Panc1 (cell line): ENCODE data around the gene ARL15. TPM values are rescaled to one million over a fixed set of nuclear protein-coding genes. Genes with fewer than 3 reads are reported as not detected.

ENCODE experiments used
- ATAC-seq: fragments of 200-7000 bp; cut with Tn5 transposase; 2 replicates; pipeline ENCODE4 v1.9.1; 2020; ENCODE audit warnings: mild to moderate bottlenecking, moderate library complexity
- BruUV-seq: library from RNA; stranded (reverse); fragments of 400-500 nt; replicated peaks from 2 replicates; lab custom pipeline; 2021; lab: Mats Ljungman, UMichigan
- CTCF ChIA-PET: fragments of 300-600 bp; sonication (Branson Sonifier 250); formaldehyde crosslinking; loops from one replicate; lab custom pipeline; 2022; ENCODE audit warnings: antibody characterized with exemption; lab: Charles Lee
- POLR2A ChIA-PET: fragments of 300-600 bp; sonication (Branson Sonifier 250); formaldehyde crosslinking; loops from one replicate; lab custom pipeline; 2022; ENCODE audit warnings: antibody characterized with exemption; lab: Charles Lee
- DNase-seq: peaks from one replicate; pipeline ENCODE4 v3.0.0-alpha.2; 2010; ENCODE audit warnings: low read depth, low spot score
- H3K27ac ChIP-seq: 2 replicates; pipeline ENCODE4 v1.5.1; 2011; ENCODE audit warnings: mild to moderate bottlenecking, low read length, inconsistent platforms
- H3K27me3 ChIP-seq: fragments of 200-500 bp; sonication (Bioruptor generic); 2 replicates; pipeline ENCODE4 v1.6.0; 2014; ENCODE audit warnings: low read length, inconsistent platforms; ENCODE audit not compliant: control insufficient read depth, insufficient read depth
- H3K36me3 ChIP-seq: fragments of 200-500 bp; sonication (Bioruptor generic); 2 replicates; pipeline ENCODE4 v1.5.1; 2014; ENCODE audit warnings: inconsistent platforms, mild to moderate bottlenecking, low read length, moderate library complexity; ENCODE audit not compliant: control insufficient read depth, insufficient read depth
- H3K4me1 ChIP-seq: 2 replicates; pipeline ENCODE4 v1.5.1; 2011; ENCODE audit warnings: inconsistent platforms, mild to moderate bottlenecking, low read length, moderate library complexity; ENCODE audit not compliant: control insufficient read depth, insufficient read depth
- H3K4me3 ChIP-seq, 2 experiments: 2 replicates each; pipeline ENCODE4 v1.5.1; 2011 to 2012; ENCODE audit warnings: low read depth in 2 of 2, low read length in 2 of 2, mild to moderate bottlenecking in 2 of 2, inconsistent platforms in 1 of 2, moderate library complexity in 1 of 2
- H3K9me3 ChIP-seq: fragments of 200-500 bp; sonication (Bioruptor generic); 2 replicates; pipeline ENCODE4 v1.5.1; 2014; ENCODE audit warnings: low read depth, mild to moderate bottlenecking, inconsistent platforms, low read length, moderate library complexity; ENCODE audit not compliant: control insufficient read depth, insufficient read depth
- POLR2AphosphoS5 ChIP-seq: IDR thresholded peaks from 2 replicates; pipeline ENCODE4 v1.6.1; 2012; ENCODE audit warnings: mild to moderate bottlenecking, low read depth, low read length, moderate library complexity
- REST ChIP-seq, 2 experiments: IDR thresholded peaks; 2 replicates each; pipeline ENCODE4 v1.6.1; 2011 to 2012; ENCODE audit warnings: low read depth in 2 of 2, control low read depth in 1 of 2, low read length in 1 of 2, mild to moderate bottlenecking in 1 of 2, moderate library complexity in 1 of 2; ENCODE audit not compliant: insufficient read depth in 1 of 2
- SIN3A ChIP-seq: IDR thresholded peaks from 2 replicates; pipeline ENCODE4 v1.6.1; 2012; ENCODE audit warnings: low read depth, mild to moderate bottlenecking, low read length, moderate library complexity, borderline replicate concordance; ENCODE audit not compliant: insufficient read depth
- TCF7L2 ChIP-seq: IDR thresholded peaks from 2 replicates; pipeline ENCODE4 v1.6.1; 2011; ENCODE audit warnings: mild to moderate bottlenecking, low read depth, low read length, inconsistent platforms
- in situ Hi-C: cut with HindIII; loops from 2 replicates; pipeline ENCODE4 v1.10.0; 2016; ENCODE audit warnings: low sequenced_read_pairs, low pct_unique_long_range_greater_than_20kb
- intact Hi-C: fragments of 100-400 bp; cut with micrococcal nuclease; formaldehyde crosslinking; loops from one replicate; pipeline ENCODE4 v1.10.0; 2022; ENCODE audit not compliant: unreplicated experiment
- total RNA-seq: library from RNA; stranded (reverse); gene quantifications from one replicate; pipeline ENCODE4 v1.2.1, GENCODE V29; 2021; ENCODE audit not compliant: unreplicated experiment
- TF ChIP-seq, protein P1 (sequence below): fragments of 450-650 bp; IDR thresholded peaks from 2 replicates; pipeline ENCODE4 v1.5.1; 2017; ENCODE audit warnings: mild to moderate bottlenecking

Gene ARL15
- total RNA-seq, 1 experiment from 2014 or later, result 16.5 TPM

GRCh38 chr5:53991942-53992341 is 318.4 kb downstream of the ARL15 start:
- Histone ChIP-seq H3K9me3 (no peaks in the 10 kb centered on the region), H3K4me3 (no peak overlapping the region), H3K27ac (no peak overlapping the region), H3K36me3 (no peaks in the 10 kb centered on the region), H3K27me3 (no peaks in the 10 kb centered on the region), H3K4me1 (no peaks in the 10 kb centered on the region)
- ChIA-PET POLR2A (no interaction called here), CTCF (no interaction called here)
- TF ChIP-seq POLR2AphosphoS5, result no peak
- TF ChIP-seq, protein P1, sequence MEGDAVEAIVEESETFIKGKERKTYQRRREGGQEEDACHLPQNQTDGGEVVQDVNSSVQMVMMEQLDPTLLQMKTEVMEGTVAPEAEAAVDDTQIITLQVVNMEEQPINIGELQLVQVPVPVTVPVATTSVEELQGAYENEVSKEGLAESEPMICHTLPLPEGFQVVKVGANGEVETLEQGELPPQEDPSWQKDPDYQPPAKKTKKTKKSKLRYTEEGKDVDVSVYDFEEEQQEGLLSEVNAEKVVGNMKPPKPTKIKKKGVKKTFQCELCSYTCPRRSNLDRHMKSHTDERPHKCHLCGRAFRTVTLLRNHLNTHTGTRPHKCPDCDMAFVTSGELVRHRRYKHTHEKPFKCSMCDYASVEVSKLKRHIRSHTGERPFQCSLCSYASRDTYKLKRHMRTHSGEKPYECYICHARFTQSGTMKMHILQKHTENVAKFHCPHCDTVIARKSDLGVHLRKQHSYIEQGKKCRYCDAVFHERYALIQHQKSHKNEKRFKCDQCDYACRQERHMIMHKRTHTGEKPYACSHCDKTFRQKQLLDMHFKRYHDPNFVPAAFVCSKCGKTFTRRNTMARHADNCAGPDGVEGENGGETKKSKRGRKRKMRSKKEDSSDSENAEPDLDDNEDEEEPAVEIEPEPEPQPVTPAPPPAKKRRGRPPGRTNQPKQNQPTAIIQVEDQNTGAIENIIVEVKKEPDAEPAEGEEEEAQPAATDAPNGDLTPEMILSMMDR, result peak; percentile 32; the same call in 1 of the 2 replicates
- TF ChIP-seq TCF7L2, result no peak
- TF ChIP-seq SIN3A, result no peak
- no peak for TF ChIP-seq REST (IDR thresholded peaks at IDR 0.05; ENCODE audit: insufficient read depth in 1 of 2, low read depth in 2 of 2, low read length in 1 of 2)
- ATAC-seq (no peak), DNase-seq (no peak)
- in situ Hi-C loops, result no loop called here
- intact Hi-C loops, result no loop called here
- no TSS peak for BruUV-seq

- no peaks in the 10 kb centered on the region for H3K4me1 ChIP-seq
- ATAC-seq, result no peak
- no TSS peak for BruUV-seq
- no peaks in the 10 kb centered on the region for H3K27me3 ChIP-seq
- H3K9me3 ChIP-seq, result no peaks in the 10 kb centered on the region
- no peak overlapping the region for H3K27ac ChIP-seq
- intact Hi-C loops, result no loop called here
- in situ Hi-C loops, result no loop called here
- no peak for DNase-seq
- POLR2A ChIA-PET, result no interaction called here
- TF ChIP-seq, protein P1, result no peak
- no peak for TF ChIP-seq REST (IDR thresholded peaks at IDR 0.05; ENCODE audit: insufficient read depth in 1 of 2, low read depth in 2 of 2, low read length in 1 of 2)
- no peak for TF ChIP-seq POLR2AphosphoS5
- no peak for TF ChIP-seq SIN3A
- no peak for TF ChIP-seq TCF7L2
- CTCF ChIA-PET, result interaction anchor here (0.7 kb wide), 1 partner anchor 537 kb away, joined by 3 read pairs; no protein-coding TSS in a partner anchor
- H3K4me3 ChIP-seq, result no peak overlapping the region
- H3K36me3 ChIP-seq, result no peaks in the 10 kb centered on the region
Observed at GRCh38 chr5:53987101-53987500, 323.3 kb downstream of the ARL15 start.
